ENCODE data around the gene KIF15.

KIF15 gene

GRCh38 chr3:44832032-44832431 is 70.4 kb downstream of the KIF15 start:
- no peaks in the 10 kb centered on the region for H3F3A ChIP-seq (ENCODE audit: control insufficient read depth, insufficient read depth)
- no peaks in the 10 kb centered on the region for H3K9me2 ChIP-seq (replicated peaks; ENCODE audit: control insufficient read depth, low read length)
- peaks cover 76% of the 10 kb centered on the region for H3K36me3 ChIP-seq (ENCODE audit: control insufficient read depth, low read length)
- no peaks in the 10 kb centered on the region for H3K79me2 ChIP-seq (ENCODE audit: control insufficient read depth, low read length)
- no peak overlapping the region for H3K4me2 ChIP-seq (ENCODE audit: low read length)
- H3K4me3 ChIP-seq (ENCODE audit: low read length) = no peak overlapping the region
- TF ChIP-seq, protein P1, sequence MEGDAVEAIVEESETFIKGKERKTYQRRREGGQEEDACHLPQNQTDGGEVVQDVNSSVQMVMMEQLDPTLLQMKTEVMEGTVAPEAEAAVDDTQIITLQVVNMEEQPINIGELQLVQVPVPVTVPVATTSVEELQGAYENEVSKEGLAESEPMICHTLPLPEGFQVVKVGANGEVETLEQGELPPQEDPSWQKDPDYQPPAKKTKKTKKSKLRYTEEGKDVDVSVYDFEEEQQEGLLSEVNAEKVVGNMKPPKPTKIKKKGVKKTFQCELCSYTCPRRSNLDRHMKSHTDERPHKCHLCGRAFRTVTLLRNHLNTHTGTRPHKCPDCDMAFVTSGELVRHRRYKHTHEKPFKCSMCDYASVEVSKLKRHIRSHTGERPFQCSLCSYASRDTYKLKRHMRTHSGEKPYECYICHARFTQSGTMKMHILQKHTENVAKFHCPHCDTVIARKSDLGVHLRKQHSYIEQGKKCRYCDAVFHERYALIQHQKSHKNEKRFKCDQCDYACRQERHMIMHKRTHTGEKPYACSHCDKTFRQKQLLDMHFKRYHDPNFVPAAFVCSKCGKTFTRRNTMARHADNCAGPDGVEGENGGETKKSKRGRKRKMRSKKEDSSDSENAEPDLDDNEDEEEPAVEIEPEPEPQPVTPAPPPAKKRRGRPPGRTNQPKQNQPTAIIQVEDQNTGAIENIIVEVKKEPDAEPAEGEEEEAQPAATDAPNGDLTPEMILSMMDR (IDR thresholded peaks at IDR 0.05; ENCODE audit: low read depth, low read length, poor library complexity, severe bottlenecking) = no peak
- no peak for TF ChIP-seq EZH2phosphoT487 (IDR thresholded peaks at IDR 0.05; ENCODE audit: borderline replicate concordance, low read length)
- H4K20me1 ChIP-seq (ENCODE audit: control insufficient read depth, insufficient read depth, low read depth, low read length) = no peaks in the 10 kb centered on the region
- no peaks in the 10 kb centered on the region for H3K27me3 ChIP-seq (ENCODE audit: control insufficient read depth, low read length)
- H3K9me3 ChIP-seq (ENCODE audit: control insufficient read depth, insufficient read depth, low read length) = peaks cover 7% of the 10 kb centered on the region; the same call in 1 of the 2 replicates
- H3K4me1 ChIP-seq (ENCODE audit: control insufficient read depth, low read length) = no peaks in the 10 kb centered on the region
- no peak overlapping the region for H3K27ac ChIP-seq (ENCODE audit: low read depth, low read length)

DNA sequence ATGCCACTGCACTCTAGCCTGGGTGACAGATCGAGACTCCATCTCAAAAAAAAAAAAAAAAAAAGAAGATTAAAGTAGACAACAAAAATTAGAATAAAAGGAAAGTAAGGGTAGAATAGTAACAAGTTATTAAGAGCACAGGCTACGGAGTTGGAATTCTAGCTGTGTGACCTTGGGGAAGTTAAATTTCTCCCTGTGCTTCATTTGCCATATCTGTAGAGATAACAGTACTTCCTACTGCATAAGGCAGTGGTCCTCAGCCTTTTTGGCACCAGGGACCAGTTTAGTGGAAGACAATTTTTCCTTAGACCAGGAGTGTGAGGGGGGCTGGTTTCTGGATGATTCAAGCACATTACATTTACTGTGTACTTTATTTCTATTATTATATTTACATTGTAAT is 71.4 kb downstream of the KIF15 start:
- no peaks in the 10 kb centered on the region for H3K4me1 ChIP-seq (ENCODE audit: control insufficient read depth, low read length)
- H3K79me2 ChIP-seq (ENCODE audit: control insufficient read depth, low read length) = no peaks in the 10 kb centered on the region
- no peak overlapping the region for H3K4me2 ChIP-seq (ENCODE audit: low read length)
- H3K9me2 ChIP-seq (replicated peaks; ENCODE audit: control insufficient read depth, low read length) = no peaks in the 10 kb centered on the region
- no peaks in the 10 kb centered on the region for H3K27me3 ChIP-seq (ENCODE audit: control insufficient read depth, low read length)
- H4K20me1 ChIP-seq (ENCODE audit: control insufficient read depth, insufficient read depth, low read depth, low read length) = no peaks in the 10 kb centered on the region
- TF ChIP-seq, protein P1 (IDR thresholded peaks at IDR 0.05; ENCODE audit: low read depth, low read length, poor library complexity, severe bottlenecking) = no peak
- no peak for TF ChIP-seq EZH2phosphoT487 (IDR thresholded peaks at IDR 0.05; ENCODE audit: borderline replicate concordance, low read length)
- peaks cover 7% of the 10 kb centered on the region; the same call in 1 of the 2 replicates for H3K9me3 ChIP-seq (ENCODE audit: control insufficient read depth, insufficient read depth, low read length)
- H3F3A ChIP-seq (ENCODE audit: control insufficient read depth, insufficient read depth) = no peaks in the 10 kb centered on the region
- no peak overlapping the region for H3K27ac ChIP-seq (ENCODE audit: low read depth, low read length)
- H3K4me3 ChIP-seq (ENCODE audit: low read length) = no peak overlapping the region
- peaks cover 79% of the 10 kb centered on the region for H3K36me3 ChIP-seq (ENCODE audit: control insufficient read depth, low read length)

GRCh38 chr3:44833394-44833793 is 71.8 kb downstream of the KIF15 start:
- no peak overlapping the region for H3K4me3 ChIP-seq (ENCODE audit: low read length)
- peaks cover 78% of the 10 kb centered on the region for H3K36me3 ChIP-seq (ENCODE audit: control insufficient read depth, low read length)
- no peaks in the 10 kb centered on the region for H3K79me2 ChIP-seq (ENCODE audit: control insufficient read depth, low read length)

More at GRCh38 chr3:44833394-44833793, 71.8 kb downstream of the KIF15 start:
- TF ChIP-seq, protein P1 (IDR thresholded peaks at IDR 0.05; ENCODE audit: low read depth, low read length, poor library complexity, severe bottlenecking) = no peak
- TF ChIP-seq EZH2phosphoT487 (IDR thresholded peaks at IDR 0.05; ENCODE audit: borderline replicate concordance, low read length) = no peak
- no peaks in the 10 kb centered on the region for H3K4me1 ChIP-seq (ENCODE audit: control insufficient read depth, low read length)
- H3K9me3 ChIP-seq (ENCODE audit: control insufficient read depth, insufficient read depth, low read length) = peaks cover 7% of the 10 kb centered on the region; the same call in 1 of the 2 replicates
- no peaks in the 10 kb centered on the region for H3F3A ChIP-seq (ENCODE audit: control insufficient read depth, insufficient read depth)
- no peaks in the 10 kb centered on the region for H4K20me1 ChIP-seq (ENCODE audit: control insufficient read depth, insufficient read depth, low read depth, low read length)
- no peak overlapping the region for H3K27ac ChIP-seq (ENCODE audit: low read depth, low read length)
- H3K27me3 ChIP-seq (ENCODE audit: control insufficient read depth, low read length) = no peaks in the 10 kb centered on the region
- no peak overlapping the region for H3K4me2 ChIP-seq (ENCODE audit: low read length)
- H3K9me2 ChIP-seq (replicated peaks; ENCODE audit: control insufficient read depth, low read length) = no peaks in the 10 kb centered on the region
